DOHH2 (cell line): ENCODE data around the gene CCDC180.

ENCODE experiments used
- H3F3A ChIP-seq: fragments of 200-600 bp; sonication (generic), shearing (Covaris generic); 2 replicates; pipeline ENCODE4 v1.6.0; 2016; ENCODE audit warnings: antibody characterized with exemption, mild to moderate bottlenecking; ENCODE audit not compliant: control insufficient read depth, insufficient read depth
- H3K27ac ChIP-seq: fragments of 200-600 bp; sonication (generic); 2 replicates; pipeline ENCODE4 v1.5.1; 2014; ENCODE audit warnings: low read depth, mild to moderate bottlenecking, low read length, moderate library complexity
- H3K27me3 ChIP-seq: fragments of 200-600 bp; sonication (generic); 2 replicates; pipeline ENCODE4 v1.6.1; 2014; ENCODE audit warnings: mild to moderate bottlenecking, low read length, mixed read lengths; ENCODE audit not compliant: control insufficient read depth
- H3K36me3 ChIP-seq: fragments of 200-600 bp; sonication (generic); 2 replicates; pipeline ENCODE4 v1.6.1; 2014; ENCODE audit warnings: mild to moderate bottlenecking, low read length, moderate library complexity, mixed read lengths; ENCODE audit not compliant: control insufficient read depth
- H3K4me1 ChIP-seq: fragments of 200-600 bp; sonication (generic); 2 replicates; pipeline ENCODE4 v1.6.1; 2014; ENCODE audit warnings: mild to moderate bottlenecking, low read length, mixed read lengths; ENCODE audit not compliant: control insufficient read depth
- H3K4me2 ChIP-seq: fragments of 200-600 bp; sonication (generic); 2 replicates; pipeline ENCODE4 v1.6.0; 2014; ENCODE audit warnings: mild to moderate bottlenecking, low read length, moderate library complexity
- H3K4me3 ChIP-seq: fragments of 200-600 bp; sonication (generic); 2 replicates; pipeline ENCODE4 v1.5.1; 2014; ENCODE audit warnings: mild to moderate bottlenecking, low read length, mixed read lengths
- H3K79me2 ChIP-seq: fragments of 200-600 bp; sonication (generic); 2 replicates; pipeline ENCODE4 v1.6.1; 2014; ENCODE audit warnings: mild to moderate bottlenecking, low read length, mixed read lengths; ENCODE audit not compliant: control insufficient read depth
- H3K9me2 ChIP-seq: fragments of 200-600 bp; sonication (generic); replicated peaks from 2 replicates; pipeline ENCODE4 v1.6.1; 2014; ENCODE audit warnings: mild to moderate bottlenecking, low read length, mixed read lengths; ENCODE audit not compliant: control insufficient read depth
- H3K9me3 ChIP-seq: fragments of 200-600 bp; sonication (generic); 2 replicates; pipeline ENCODE4 v1.6.1; 2014; ENCODE audit warnings: antibody characterized with exemption, low read length, mixed read lengths; ENCODE audit not compliant: control insufficient read depth, insufficient read depth
- H4K20me1 ChIP-seq: fragments of 200-600 bp; sonication (generic); 2 replicates; pipeline ENCODE4 v1.6.0; 2014; ENCODE audit warnings: low read depth, mild to moderate bottlenecking, antibody characterized with exemption, low read length, moderate library complexity; ENCODE audit not compliant: control insufficient read depth, insufficient read depth
- CTCF ChIP-seq: fragments of 200-600 bp; sonication (generic); IDR thresholded peaks from one replicate; pipeline ENCODE4 v1.5.1; 2014; ENCODE audit warnings: antibody characterized with exemption, mild to moderate bottlenecking, low read depth, low read length; ENCODE audit not compliant: poor library complexity, severe bottlenecking
- EZH2phosphoT487 ChIP-seq: fragments of 200-600 bp; sonication (generic); IDR thresholded peaks from 2 replicates; pipeline ENCODE4 v1.6.1; 2017; ENCODE audit warnings: borderline replicate concordance, mild to moderate bottlenecking, antibody characterized with exemption, low read length, moderate library complexity, mixed read lengths

CCDC180 gene

GRCh38 chr9:97305501-97306298, 1.8 kb upstream of the CCDC180 start:
- no peak overlapping the region for H3K27ac ChIP-seq
- H3K4me1 ChIP-seq: no peaks in the 10 kb centered on the region
- H3K4me2 ChIP-seq: no peak overlapping the region
- no peaks in the 10 kb centered on the region for H3K9me2 ChIP-seq
- H4K20me1 ChIP-seq: no peaks in the 10 kb centered on the region
- no peaks in the 10 kb centered on the region for H3K9me3 ChIP-seq
- no peaks in the 10 kb centered on the region for H3K27me3 ChIP-seq
- no peak for TF ChIP-seq CTCF
- TF ChIP-seq EZH2phosphoT487: no peak
- H3F3A ChIP-seq: no peaks in the 10 kb centered on the region
- no peaks in the 10 kb centered on the region for H3K36me3 ChIP-seq
- H3K79me2 ChIP-seq: no peaks in the 10 kb centered on the region
- no peak overlapping the region for H3K4me3 ChIP-seq

- H3K9me3 ChIP-seq: no peaks in the 10 kb centered on the region
- H3K9me2 ChIP-seq: no peaks in the 10 kb centered on the region
- H3K27me3 ChIP-seq: no peaks in the 10 kb centered on the region
- no peak overlapping the region for H3K4me3 ChIP-seq
- no peaks in the 10 kb centered on the region for H3K36me3 ChIP-seq
- H3K27ac ChIP-seq: no peak overlapping the region
- H3K4me1 ChIP-seq: no peaks in the 10 kb centered on the region
- H3F3A ChIP-seq: no peaks in the 10 kb centered on the region
- no peaks in the 10 kb centered on the region for H3K79me2 ChIP-seq
- H3K4me2 ChIP-seq: no peak overlapping the region
- H4K20me1 ChIP-seq: no peaks in the 10 kb centered on the region
- no peak for TF ChIP-seq EZH2phosphoT487
- no peak for TF ChIP-seq CTCF
Observed at GRCh38 chr9:97307091-97307490, 368 bp upstream of the CCDC180 start.

GRCh38 chr9:97309260-97309659, 1.8 kb downstream of the CCDC180 start:
- no peaks in the 10 kb centered on the region for H3F3A ChIP-seq
- H3K79me2 ChIP-seq: no peaks in the 10 kb centered on the region
- H3K27me3 ChIP-seq: no peaks in the 10 kb centered on the region
- H3K4me1 ChIP-seq: no peaks in the 10 kb centered on the region
- no peak overlapping the region for H3K4me3 ChIP-seq
- no peak overlapping the region for H3K4me2 ChIP-seq
- H3K9me3 ChIP-seq: no peaks in the 10 kb centered on the region
- no peak overlapping the region for H3K27ac ChIP-seq
- no peak for TF ChIP-seq EZH2phosphoT487
- no peaks in the 10 kb centered on the region for H3K9me2 ChIP-seq
- H4K20me1 ChIP-seq: no peaks in the 10 kb centered on the region
- no peaks in the 10 kb centered on the region for H3K36me3 ChIP-seq

DNA sequence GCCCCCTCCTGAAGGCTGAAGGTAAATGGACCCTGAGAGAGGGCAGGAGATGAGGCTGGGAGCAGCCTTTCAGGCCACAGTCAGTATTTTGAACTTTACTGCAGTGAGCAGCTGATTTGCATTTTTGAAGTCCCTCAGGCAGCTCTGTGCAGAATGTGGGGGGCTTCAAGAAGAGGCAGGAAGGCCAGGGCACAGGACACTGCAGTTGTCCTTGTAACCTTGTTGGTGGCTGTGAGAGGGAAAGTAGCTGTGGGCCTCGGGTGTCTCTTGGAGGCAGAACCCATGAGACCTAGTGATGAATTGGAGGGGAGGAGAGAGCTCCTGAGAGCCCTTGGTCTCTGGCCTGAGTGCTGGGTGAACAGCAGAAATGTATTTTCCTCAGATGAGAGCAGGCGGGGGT, 2.6 kb downstream of the CCDC180 start:
- Histone ChIP-seq H3K27me3 (no peaks in the 10 kb centered on the region), H4K20me1 (no peaks in the 10 kb centered on the region), H3K27ac (no peak overlapping the region), H3K9me2 (no peaks in the 10 kb centered on the region), H3K4me3 (no peak overlapping the region), H3K4me1 (no peaks in the 10 kb centered on the region), H3K36me3 (no peaks in the 10 kb centered on the region), H3K9me3 (no peaks in the 10 kb centered on the region), H3K4me2 (no peak overlapping the region), H3F3A (no peaks in the 10 kb centered on the region), H3K79me2 (no peaks in the 10 kb centered on the region)
- TF ChIP-seq EZH2phosphoT487 (no peak), CTCF (no peak)
